Natural killer cell (primary cell): ENCODE measurements around the gene SGIP1. TPM values are rescaled to one million over a fixed set of nuclear protein-coding genes. Genes with fewer than 3 reads are reported as not detected.

Source experiments
- ATAC-seq, 3 donors: fragments of 150-1000 bp in 2 of 3; fragments of 200-7000 bp in 1 of 3; cut with Tn5 transposase; 1 replicate in 1 of 3; 2 replicates in 2 of 3; pipeline ENCODE4 v1.10.0; 2021; ENCODE audit warnings: mild to moderate bottlenecking in 2 of 3, moderate library complexity in 2 of 3
- DNase-seq, 2 donors: peaks; one replicate each; pipeline versions ENCODE4 v3.0.0 to v3.0.0-alpha.2; 2013 to 2021; ENCODE audit warnings: mixed read lengths in 1 of 2
- H3K27ac ChIP-seq: one replicate; pipeline ENCODE4 v1.5.1; 2013; ENCODE audit warnings: mild to moderate bottlenecking, low read length
- H3K27me3 ChIP-seq: one replicate; pipeline ENCODE4 v1.6.1; 2013; ENCODE audit warnings: low read length; ENCODE audit not compliant: control insufficient read depth, insufficient read depth
- H3K36me3 ChIP-seq: one replicate; pipeline ENCODE4 v1.6.1; 2013; ENCODE audit warnings: low read length; ENCODE audit not compliant: control insufficient read depth, insufficient read depth
- H3K4me1 ChIP-seq: one replicate; pipeline ENCODE4 v1.6.1; 2013; ENCODE audit warnings: low read length; ENCODE audit not compliant: control insufficient read depth, insufficient read depth
- H3K4me3 ChIP-seq: one replicate; pipeline ENCODE4 v1.5.1; 2013; ENCODE audit warnings: low read length
- H3K9me3 ChIP-seq: one replicate; pipeline ENCODE4 v1.6.1; 2013; ENCODE audit warnings: low read length; ENCODE audit not compliant: control insufficient read depth, insufficient read depth
- H3K27ac Mint-ChIP-seq, 2 donors: one replicate each; pipeline ENCODE4 v1.8.0; 2022; ENCODE audit warnings: mild to moderate bottlenecking in 2 of 2, mixed read lengths in 2 of 2, moderate library complexity in 1 of 2
- H3K27me3 Mint-ChIP-seq, 2 donors: one replicate each; pipeline ENCODE4 v1.8.0; 2022; ENCODE audit warnings: low read depth in 2 of 2, mixed read lengths in 2 of 2
- H3K36me3 Mint-ChIP-seq: one replicate; pipeline ENCODE4 v1.8.0; 2022; ENCODE audit warnings: mixed read lengths
- H3K4me1 Mint-ChIP-seq, 2 donors: one replicate each; pipeline ENCODE4 v1.8.0; 2022; ENCODE audit warnings: mixed read lengths in 2 of 2
- H3K4me3 Mint-ChIP-seq: one replicate; pipeline ENCODE4 v1.8.0; 2022; ENCODE audit warnings: mild to moderate bottlenecking, moderate library complexity, mixed read lengths
- H3K9me3 Mint-ChIP-seq, 2 donors: one replicate each; pipeline ENCODE4 v1.8.0; 2022; ENCODE audit warnings: mixed read lengths in 2 of 2
- CTCF ChIP-seq: fragments of 200-600 bp; IDR thresholded peaks from one replicate; pipeline ENCODE4 v1.8.0; 2022; ENCODE audit warnings: antibody characterized with exemption
- WGBS: methylation state at CpG from one replicate; pipeline ENCODE4 v1.1.7; 2013; ENCODE audit warnings: missing lambda C conversion rate; ENCODE audit not compliant: insufficient coverage; 5-methylcytosine and 5-hydroxymethylcytosine counted together
- intact Hi-C: fragments of 100-400 bp; cut with micrococcal nuclease; formaldehyde crosslinking; loops from one replicate; pipeline ENCODE4 v1.14.2; 2022
- total RNA-seq, 4 donors: library from RNA; stranded (reverse); fragments of 120-200 nt in 1 of 4; gene quantifications; one replicate each; pipeline versions ENCODE4 v1.2.3 to v1.2.4, GENCODE V29; 2013 to 2022

Gene SGIP1
- total RNA-seq, 3 donors from 2014 or later (not counting 1 experiment from before 2014, with no cell fraction given) = 0.05 TPM; not detected in 2

- no peak for ATAC-seq
- Mint-ChIP-seq H3K4me1 (no peaks in the 10 kb centered on the region), H3K36me3 (no peaks in the 10 kb centered on the region), H3K4me3 (no peak overlapping the region), H3K9me3 (peaks cover 2% of the 10 kb centered on the region in 2 donors), H3K27ac (no peak overlapping the region), H3K27me3 (peaks cover 3 to 9% of the 10 kb centered on the region in 2 donors)
- no peak overlapping the region for H3K27ac ChIP-seq
- no peaks in the 10 kb centered on the region for H3K27me3 ChIP-seq
- no peak overlapping the region for H3K4me3 ChIP-seq
- no peak for TF ChIP-seq CTCF
- H3K9me3 ChIP-seq = no peaks in the 10 kb centered on the region
- H3K4me1 ChIP-seq = no peaks in the 10 kb centered on the region
- DNase-seq = no peak
- no peaks in the 10 kb centered on the region for H3K36me3 ChIP-seq
- intact Hi-C loops = no loop called here
- 92% methylated on average over 1 of the region's 1 CpG for WGBS
These were observed 37.8 kb downstream of the SGIP1 start for GRCh38 chr1:66571789-66572188.

GRCh38 chr1:66575739-66576138 is 41.8 kb downstream of the SGIP1 start:
- Histone ChIP-seq H3K27ac (no peak overlapping the region), H3K4me3 (no peak overlapping the region), H3K9me3 (no peaks in the 10 kb centered on the region), H3K4me1 (no peaks in the 10 kb centered on the region), H3K27me3 (no peaks in the 10 kb centered on the region), H3K36me3 (no peaks in the 10 kb centered on the region)
- no peaks in the 10 kb centered on the region for H3K36me3 Mint-ChIP-seq
- DNase-seq = no peak
- WGBS = 86% methylated on average over 4 of the region's 4 CpGs
- no peaks in the 10 kb centered on the region for H3K4me1 Mint-ChIP-seq
- no peak for TF ChIP-seq CTCF
- H3K27ac Mint-ChIP-seq = no peak overlapping the region
- intact Hi-C loops = no loop called here
- no peak for ATAC-seq
- H3K9me3 Mint-ChIP-seq = peaks cover 0 to 2% of the 10 kb centered on the region in 2 donors
- H3K27me3 Mint-ChIP-seq = no peaks in the 10 kb centered on the region
- no peak overlapping the region for H3K4me3 Mint-ChIP-seq

- H3K27me3 Mint-ChIP-seq = no peaks in the 10 kb centered on the region
These were observed 42.7 kb downstream of the SGIP1 start for GRCh38 chr1:66576645-66577044.

More at GRCh38 chr1:66576645-66577044, 42.7 kb downstream of the SGIP1 start:
- DNase-seq (no peak), ATAC-seq (no peak)
- TF ChIP-seq CTCF = no peak
- Histone ChIP-seq H3K27ac (no peak overlapping the region), H3K27me3 (no peaks in the 10 kb centered on the region), H3K4me1 (no peaks in the 10 kb centered on the region), H3K4me3 (no peak overlapping the region), H3K36me3 (no peaks in the 10 kb centered on the region), H3K9me3 (no peaks in the 10 kb centered on the region)
- Mint-ChIP-seq H3K36me3 (no peaks in the 10 kb centered on the region), H3K4me1 (no peaks in the 10 kb centered on the region), H3K27ac (no peak overlapping the region), H3K4me3 (no peak overlapping the region), H3K9me3 (peaks cover 0 to 2% of the 10 kb centered on the region in 2 donors)
- intact Hi-C loops = no loop called here
- no CpG with 5 or more reads among the region's 1 CpG for WGBS
